RPMI8226 (cell line): ENCODE data around the gene CLCN6.
A peak's percentile ranks its signal among the peaks of the same experiment; 100 is the strongest.

ENCODE experiments used
- DNase-seq: peaks from one replicate; pipeline ENCODE4 v3.0.0-alpha.2; 2015

Gene CLCN6

DNA sequence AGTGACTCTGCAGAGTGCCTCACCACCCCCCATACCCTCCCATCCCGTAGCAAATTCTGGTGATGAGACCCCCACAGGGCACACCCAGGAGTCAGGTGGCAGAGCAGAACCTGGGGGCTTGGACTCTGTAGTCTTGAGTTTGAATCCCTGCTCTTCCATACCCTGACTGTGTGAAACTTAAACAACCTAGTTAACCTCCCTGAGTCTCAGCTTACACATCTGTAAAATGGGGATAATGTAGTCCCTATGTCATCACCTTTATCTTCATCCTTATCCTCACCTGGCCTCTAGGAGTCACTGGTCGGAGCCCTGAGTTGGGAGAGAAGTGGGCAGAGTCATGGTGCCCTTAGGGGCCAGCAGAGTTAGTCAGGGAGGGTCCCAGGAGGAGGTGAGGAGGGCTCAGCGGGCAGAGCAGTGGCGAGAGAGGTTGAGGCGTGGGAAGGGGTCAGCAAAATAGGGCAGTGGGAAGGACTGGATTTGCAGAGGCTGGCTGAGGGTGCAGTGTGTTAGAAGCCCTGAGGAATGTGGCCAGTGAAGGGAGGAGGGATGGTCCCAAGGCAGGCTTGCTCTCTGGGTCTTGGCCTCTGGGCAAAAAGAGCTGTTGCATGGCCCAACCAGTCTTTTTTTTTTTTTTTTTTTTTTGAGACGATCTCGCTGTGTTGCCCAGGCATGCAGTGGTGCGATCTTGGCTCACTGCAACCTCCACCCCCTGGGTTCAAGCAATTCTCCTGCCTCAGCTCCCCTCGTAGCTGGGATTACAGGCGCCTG is 25.4 kb upstream of the CLCN6 start:
- no peak for DNase-seq

- DNase-seq: no peak
Observed at GRCh38 chr1:11781297-11781696, 24.7 kb upstream of the CLCN6 start.

DNA sequence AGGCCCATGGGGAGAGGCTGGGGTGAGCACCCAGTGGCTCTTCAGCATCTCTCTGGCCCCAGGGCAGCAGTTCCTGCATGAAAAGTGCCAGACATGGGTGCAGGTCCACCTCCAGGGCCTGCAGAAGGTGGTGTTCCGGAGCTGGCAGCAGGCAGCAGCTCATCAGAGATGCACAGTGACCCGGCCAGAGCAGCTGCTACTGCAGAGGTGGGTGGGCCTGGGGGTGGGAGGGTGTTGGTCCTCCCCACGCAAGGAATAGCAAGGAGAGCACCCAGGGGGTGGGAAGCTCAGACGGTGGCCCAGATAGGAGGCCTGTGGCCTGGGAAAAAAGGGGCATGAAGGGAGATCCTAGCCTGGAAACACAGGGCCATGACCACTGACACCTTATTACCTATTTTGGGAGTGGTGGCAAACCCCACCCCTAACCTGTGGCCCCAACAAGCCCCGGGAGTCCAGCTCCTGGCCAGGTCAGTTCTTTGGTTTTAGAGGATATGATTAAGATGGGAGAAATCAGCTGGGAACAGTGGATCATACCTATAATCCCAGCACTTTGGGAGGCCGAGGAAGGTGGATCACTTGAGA is 23.8 kb upstream of the CLCN6 start:
- no peak for DNase-seq

DNA sequence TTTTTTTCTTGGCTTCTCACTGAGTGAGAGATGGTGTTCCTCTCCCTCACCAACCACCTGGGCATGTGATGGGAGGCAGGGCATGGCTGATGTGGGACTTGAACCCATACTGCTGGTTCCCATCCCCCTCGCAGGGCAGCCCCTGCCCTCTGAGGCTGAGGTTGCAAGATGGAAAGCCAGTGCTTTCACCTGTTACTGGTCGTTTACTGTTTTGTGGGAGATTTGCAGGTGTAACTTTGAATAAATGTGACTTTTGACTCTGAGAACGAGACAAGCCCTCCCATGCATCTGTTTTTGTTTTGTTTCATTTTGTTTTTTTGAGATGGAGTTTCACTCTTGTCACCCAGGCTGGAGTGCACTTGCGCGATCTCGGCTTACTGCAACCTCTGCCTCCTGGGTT is 22.4 kb upstream of the CLCN6 start:
- DNase-seq: peak; percentile 49

DNA sequence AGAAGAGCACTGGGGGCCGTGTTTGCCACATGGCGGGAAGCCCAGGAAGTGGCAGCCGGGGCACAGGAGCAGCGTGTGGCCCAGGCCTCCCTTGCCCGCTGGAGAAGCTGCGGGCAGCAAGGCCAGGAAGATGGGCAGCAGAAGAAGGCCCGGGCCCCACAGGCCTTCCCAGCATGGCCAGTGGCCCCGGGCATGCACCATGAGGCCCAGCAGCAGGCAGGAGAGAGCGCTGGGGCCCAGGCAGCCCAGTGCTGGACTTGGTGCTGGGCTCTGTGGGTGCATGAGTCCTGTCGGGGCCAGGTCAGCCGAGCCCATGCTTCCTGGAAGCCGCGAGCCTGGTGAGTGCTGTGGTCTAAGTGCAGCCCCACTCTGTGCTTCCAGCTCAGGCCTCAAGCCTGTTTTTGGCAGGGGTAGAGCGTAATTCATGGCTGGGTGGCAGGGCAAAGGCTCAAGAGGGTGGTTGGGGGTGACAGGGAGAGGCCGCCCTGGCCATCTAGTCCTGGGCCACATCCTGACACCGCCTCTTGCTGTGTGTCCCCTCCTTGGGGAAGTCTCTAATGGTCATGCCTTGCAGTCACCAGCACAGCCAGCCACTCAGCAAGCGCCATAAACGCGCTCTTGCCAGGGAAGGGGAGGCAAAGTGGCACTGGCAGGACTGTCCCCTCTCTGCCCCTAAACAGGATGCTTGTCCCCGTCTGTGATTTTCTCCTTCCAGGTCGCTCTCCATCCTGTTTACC is 21.6 kb upstream of the CLCN6 start:
- no peak for DNase-seq

DNA sequence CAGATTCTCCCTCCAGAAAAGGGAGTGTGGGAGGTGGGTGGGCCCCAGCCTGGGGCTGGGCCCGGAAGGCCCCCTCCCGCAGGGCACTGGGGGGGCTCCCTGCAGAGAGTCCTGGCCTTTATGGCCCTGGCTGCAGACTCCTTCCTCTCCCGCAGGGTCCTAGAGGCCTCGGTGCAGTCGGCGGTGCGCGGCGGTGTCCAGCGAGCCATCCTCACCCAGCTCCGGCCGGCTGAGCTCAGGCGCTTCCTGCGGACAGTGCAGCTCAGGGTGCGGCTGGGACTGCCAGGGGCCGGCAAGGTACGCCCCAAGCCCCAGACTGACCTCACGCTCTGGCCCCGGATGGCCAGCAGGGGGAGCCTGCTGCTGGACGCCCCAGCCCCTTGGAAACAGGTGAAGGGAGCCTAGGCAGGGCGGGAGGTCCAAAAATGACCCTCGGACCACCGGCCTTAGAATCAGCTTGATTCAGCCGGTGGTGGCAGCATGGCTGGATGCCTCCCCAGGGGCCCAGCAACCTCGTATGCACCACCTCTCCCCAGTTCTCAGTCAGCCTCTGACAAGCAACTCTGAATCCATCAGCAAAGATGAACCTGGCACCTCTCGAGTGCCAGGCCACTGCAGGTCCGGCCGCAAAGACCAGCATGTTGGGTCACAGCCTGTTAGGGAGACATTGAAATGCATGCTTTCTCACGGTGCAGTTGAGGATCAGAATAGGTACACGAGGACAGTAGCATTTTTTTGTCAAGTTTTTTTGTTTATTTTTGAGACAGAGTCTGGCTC is 20.8 kb upstream of the CLCN6 start:
- DNase-seq: peak; percentile 69

- DNase-seq: no peak
Observed at GRCh38 chr1:11786168-11786567, 19.8 kb upstream of the CLCN6 start.

DNA sequence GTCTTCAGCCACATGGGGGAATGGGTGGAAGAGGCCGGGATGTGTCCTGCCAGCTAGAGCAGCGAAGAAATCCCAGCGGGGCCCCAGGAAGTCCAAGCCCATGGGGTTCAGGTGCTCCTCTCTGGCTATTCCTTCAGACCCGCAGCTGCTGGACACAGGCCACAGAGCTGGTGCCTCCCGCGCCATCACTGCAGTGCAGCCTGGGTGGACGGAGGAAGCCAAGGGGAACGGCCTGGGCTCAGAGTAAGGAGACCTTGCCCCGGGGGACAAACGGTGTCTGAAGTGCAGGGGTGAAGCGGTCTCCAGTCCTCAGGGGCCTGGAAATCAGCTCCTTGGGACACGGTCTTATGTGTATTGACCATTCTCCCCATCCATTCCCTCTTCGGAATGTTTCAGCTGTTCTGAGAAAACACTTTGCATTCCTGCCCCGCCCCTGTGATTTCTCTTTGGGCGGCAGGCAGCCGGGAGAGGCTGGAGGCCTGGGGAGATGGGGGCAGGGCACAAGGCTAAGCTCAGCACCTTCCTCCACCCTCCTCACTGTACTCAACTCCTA is 18.7 kb upstream of the CLCN6 start:
- no peak for DNase-seq

- DNase-seq: no peak
Observed at GRCh38 chr1:11787804-11788436, 18.1 kb upstream of the CLCN6 start.

DNA sequence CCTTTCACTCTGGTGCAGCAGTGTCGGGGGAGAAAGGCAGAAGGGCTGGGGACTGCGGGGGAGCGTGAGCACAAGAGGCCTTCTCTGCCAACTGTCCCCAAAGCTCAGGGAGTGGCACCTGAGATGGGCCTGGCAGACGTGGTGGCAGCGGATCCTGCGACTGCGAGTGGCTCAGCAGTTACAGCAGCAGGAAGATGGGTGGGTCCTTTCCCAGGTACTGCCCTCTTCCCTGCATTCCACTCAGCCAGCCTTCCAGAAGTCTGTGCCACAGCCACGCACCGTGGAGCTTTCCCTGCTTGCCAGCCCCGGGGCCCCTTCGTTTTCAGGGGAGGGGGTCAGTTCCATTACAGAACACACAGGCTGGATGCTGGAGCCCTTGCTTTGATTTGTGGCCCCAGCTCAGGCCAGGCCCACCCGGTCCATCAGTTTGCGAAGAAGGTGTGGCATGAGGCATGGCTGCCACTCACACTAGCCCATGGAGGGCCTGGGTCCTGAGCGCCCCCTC is 17.4 kb upstream of the CLCN6 start:
- DNase-seq: no peak

- DNase-seq: no peak
Observed at GRCh38 chr1:11789126-11790067, 16.6 kb upstream of the CLCN6 start.

GRCh38 chr1:11790101-11790879 is 15.7 kb upstream of the CLCN6 start:
- no peak for DNase-seq

- peak; percentile 90 for DNase-seq
Observed at GRCh38 chr1:11790880-11791715, 14.9 kb upstream of the CLCN6 start.

- DNase-seq: peak; percentile 57
Observed at GRCh38 chr1:11792106-11792505, 13.9 kb upstream of the CLCN6 start.

GRCh38 chr1:11793819-11794218 is 12.2 kb upstream of the CLCN6 start:
- DNase-seq: no peak

DNA sequence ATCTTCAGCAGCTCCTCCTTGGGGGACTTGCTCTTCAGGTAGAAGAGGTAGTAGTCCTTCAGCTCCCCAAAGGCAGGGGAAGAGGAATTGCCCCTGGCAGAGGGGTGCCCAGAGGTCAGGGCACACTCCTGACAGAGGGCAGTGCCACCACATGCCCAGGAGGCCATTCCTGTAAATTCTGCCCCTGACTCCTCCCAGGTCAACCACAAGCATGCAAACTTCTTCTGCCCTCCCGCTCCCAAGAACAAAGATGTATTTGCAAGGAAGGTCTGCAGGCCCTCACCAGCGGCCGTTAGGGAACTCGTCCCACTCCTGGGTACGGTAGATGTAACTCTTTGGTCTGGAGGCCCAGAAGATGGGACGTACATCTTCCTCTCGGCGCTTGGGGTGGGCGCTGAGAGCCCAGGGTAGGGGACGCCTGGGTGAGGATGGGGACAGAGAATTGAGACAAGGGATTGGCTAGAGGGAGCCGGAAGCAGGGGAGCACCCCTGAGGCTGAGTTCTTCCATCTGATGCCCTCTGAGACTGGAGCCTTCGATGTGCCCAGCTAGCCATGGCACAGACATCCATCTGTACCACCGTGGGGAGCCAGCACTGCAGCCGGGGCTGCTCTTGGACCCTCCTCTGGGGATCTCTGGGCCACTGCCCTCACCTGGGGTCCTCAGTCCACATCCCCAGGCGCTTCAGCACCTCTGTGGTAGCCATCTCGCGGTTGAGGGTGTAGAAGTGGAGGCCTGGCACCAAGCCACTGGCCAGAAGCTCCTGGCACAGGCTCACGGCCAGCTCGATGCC is 11.3 kb upstream of the CLCN6 start:
- DNase-seq: no peak

GRCh38 chr1:11795238-11795890 is 10.6 kb upstream of the CLCN6 start:
- no peak for DNase-seq
